Mesendoderm (in vitro differentiated cells): ENCODE data around the gene FXR2.

Source experiments
- DNase-seq: peaks from one replicate; pipeline ENCODE4 v3.0.0; 2013
- H2AK5ac ChIP-seq: 2 replicates; pipeline ENCODE4 v1.6.1; 2013; ENCODE audit warnings: low read length, inconsistent platforms
- H2BK120ac ChIP-seq: 2 replicates; pipeline ENCODE4 v1.6.1; 2013; ENCODE audit warnings: low read depth, mild to moderate bottlenecking, low read length, moderate library complexity, mixed read lengths
- H2BK15ac ChIP-seq: replicated peaks from 2 replicates; pipeline ENCODE4 v1.6.1; 2013; ENCODE audit warnings: low read depth, mild to moderate bottlenecking, moderate library complexity
- H2BK5ac ChIP-seq: 2 replicates; pipeline ENCODE4 v1.6.1; 2013; ENCODE audit warnings: low read length, inconsistent platforms
- H3K18ac ChIP-seq: 2 replicates; pipeline ENCODE4 v1.6.1; 2013; ENCODE audit warnings: mild to moderate bottlenecking, low read length, mixed read lengths
- H3K23ac ChIP-seq: one replicate; pipeline ENCODE4 v1.6.1; 2013; ENCODE audit warnings: low read length
- H3K27ac ChIP-seq: 2 replicates; pipeline ENCODE4 v1.5.1; 2013; ENCODE audit warnings: low read depth, mild to moderate bottlenecking, inconsistent platforms, low read length, moderate library complexity
- H3K27me3 ChIP-seq: 2 replicates; pipeline ENCODE4 v1.6.1; 2013; ENCODE audit warnings: low read length, control low read depth, mild to moderate bottlenecking, inconsistent platforms; ENCODE audit not compliant: insufficient read depth, poor library complexity
- H3K36me3 ChIP-seq: 2 replicates; pipeline ENCODE4 v1.6.1; 2013; ENCODE audit warnings: low read length, inconsistent platforms; ENCODE audit not compliant: control insufficient read depth, insufficient read depth
- H3K4ac ChIP-seq: one replicate; pipeline ENCODE4 v1.6.1; 2013; ENCODE audit warnings: low read depth, mild to moderate bottlenecking, low read length, moderate library complexity
- H3K4me1 ChIP-seq: 2 replicates; pipeline ENCODE4 v1.6.1; 2013; ENCODE audit warnings: low read depth, low read length, inconsistent platforms; ENCODE audit not compliant: control insufficient read depth
- H3K4me2 ChIP-seq: 2 replicates; pipeline ENCODE4 v1.6.1; 2013; ENCODE audit warnings: low read length
- H3K4me3 ChIP-seq: 2 replicates; pipeline ENCODE4 v1.5.1; 2013; ENCODE audit warnings: mild to moderate bottlenecking, low read length
- H3K56ac ChIP-seq: one replicate; pipeline ENCODE4 v1.6.1; 2013; ENCODE audit warnings: low read length
- H3K79me1 ChIP-seq: 2 replicates; pipeline ENCODE4 v1.6.1; 2013; ENCODE audit warnings: low read length, inconsistent platforms
- H3K79me2 ChIP-seq: 2 replicates; pipeline ENCODE4 v1.6.1; 2013; ENCODE audit warnings: mild to moderate bottlenecking, low read length; ENCODE audit not compliant: control insufficient read depth, insufficient read depth
- H3K9ac ChIP-seq: 2 replicates; pipeline ENCODE4 v1.6.1; 2013; ENCODE audit warnings: low read length, inconsistent platforms
- H4K5ac ChIP-seq: one replicate; pipeline ENCODE4 v1.6.1; 2013; ENCODE audit warnings: low read length
- H4K8ac ChIP-seq: one replicate; pipeline ENCODE4 v1.6.1; 2013; ENCODE audit warnings: low read depth, mild to moderate bottlenecking, control low read depth, low read length, moderate library complexity
- WGBS: extraction: QIAGEN DNeasy Blood & Tissue Kit; methylation state at CpG from one replicate; pipeline ENCODE4 v1.1.7; 2013; ENCODE audit warnings: low lambda C conversion rate, missing lambda C conversion rate; ENCODE audit not compliant: insufficient coverage; ENCODE audit errors: extremely low coverage; 5-methylcytosine and 5-hydroxymethylcytosine counted together

FXR2 gene

GRCh38 chr17:7593296-7593695 is 21.4 kb downstream of the FXR2 start:
- Histone ChIP-seq H3K27me3 (no peaks in the 10 kb centered on the region), H3K4ac (no peak overlapping the region), H3K9ac (no peak overlapping the region), H3K18ac (no peak overlapping the region), H2BK15ac (no peak overlapping the region), H2BK5ac (no peak overlapping the region), H3K4me2 (no peak overlapping the region), H4K8ac (no peak overlapping the region), H4K5ac (no peak overlapping the region), H2BK120ac (no peak overlapping the region), H3K36me3 (peaks cover 4% of the 10 kb centered on the region), H3K4me1 (peaks cover 3% of the 10 kb centered on the region), H3K79me1 (no peaks in the 10 kb centered on the region), H3K23ac (no peak overlapping the region), H3K27ac (no peak overlapping the region), H3K56ac (no peak overlapping the region), H3K79me2 (peaks cover 1% of the 10 kb centered on the region), H3K4me3 (no peak overlapping the region), H2AK5ac (no peak overlapping the region)
- no CpG with 5 or more reads among the region's 12 CpGs for WGBS
- no peak for DNase-seq

- Histone ChIP-seq H3K4me3 (no peak overlapping the region), H3K36me3 (peaks cover 4% of the 10 kb centered on the region)
Observed at GRCh38 chr17:7592422-7593021, 22.2 kb downstream of the FXR2 start.

GRCh38 chr17:7591596-7591995 is 23.1 kb downstream of the FXR2 start:
- H3K23ac ChIP-seq, result no peak overlapping the region
- no peak overlapping the region for H3K9ac ChIP-seq
- H4K5ac ChIP-seq, result no peak overlapping the region
- peak overlapping the region; percentile 89 for H3K27ac ChIP-seq
- H3K79me1 ChIP-seq, result no peaks in the 10 kb centered on the region
- no peak overlapping the region for H2BK15ac ChIP-seq
- peaks cover 4% of the 10 kb centered on the region for H3K36me3 ChIP-seq
- H2BK5ac ChIP-seq, result no peak overlapping the region
- H3K18ac ChIP-seq, result no peak overlapping the region
- H3K56ac ChIP-seq, result no peak overlapping the region
- no peak overlapping the region for H2AK5ac ChIP-seq
- H4K8ac ChIP-seq, result no peak overlapping the region
- no peak overlapping the region for H3K4me3 ChIP-seq
- H3K27me3 ChIP-seq, result no peaks in the 10 kb centered on the region
- no CpG with 5 or more reads among the region's 5 CpGs for WGBS
- H3K4me2 ChIP-seq, result no peak overlapping the region
- H3K4ac ChIP-seq, result no peak overlapping the region
- H2BK120ac ChIP-seq, result no peak overlapping the region
- peaks cover 3% of the 10 kb centered on the region for H3K4me1 ChIP-seq
- peaks cover 1% of the 10 kb centered on the region for H3K79me2 ChIP-seq
- DNase-seq, result no peak

More at GRCh38 chr17:7592422-7593021, 22.2 kb downstream of the FXR2 start:
- H2BK15ac ChIP-seq, result no peak overlapping the region
- no CpG with 5 or more reads among the region's 23 CpGs for WGBS
- H3K9ac ChIP-seq, result no peak overlapping the region
- no peak overlapping the region for H3K4me2 ChIP-seq
- no peak overlapping the region for H4K8ac ChIP-seq
- H3K79me2 ChIP-seq, result peaks cover 1% of the 10 kb centered on the region
- no peaks in the 10 kb centered on the region for H3K79me1 ChIP-seq
- no peak overlapping the region for H3K23ac ChIP-seq
- no peak overlapping the region for H2BK5ac ChIP-seq
- H2BK120ac ChIP-seq, result no peak overlapping the region
- no peak for DNase-seq
- no peak overlapping the region for H4K5ac ChIP-seq
- H3K27me3 ChIP-seq, result no peaks in the 10 kb centered on the region
- H3K4ac ChIP-seq, result no peak overlapping the region
- no peak overlapping the region for H3K18ac ChIP-seq
- H3K27ac ChIP-seq, result no peak overlapping the region
- peaks cover 3% of the 10 kb centered on the region for H3K4me1 ChIP-seq
- no peak overlapping the region for H2AK5ac ChIP-seq
- no peak overlapping the region for H3K56ac ChIP-seq

- Histone ChIP-seq H2BK15ac (no peak overlapping the region), H4K8ac (no peak overlapping the region), H3K27me3 (no peaks in the 10 kb centered on the region), H3K4me1 (peaks cover 3% of the 10 kb centered on the region), H3K56ac (no peak overlapping the region), H3K27ac (peak overlapping the region; percentile 89), H3K4me3 (no peak overlapping the region), H3K23ac (no peak overlapping the region), H3K79me1 (no peaks in the 10 kb centered on the region), H4K5ac (no peak overlapping the region), H3K79me2 (peaks cover 1% of the 10 kb centered on the region), H3K4ac (peak overlapping the region; percentile 56), H3K36me3 (peaks cover 4% of the 10 kb centered on the region), H2AK5ac (no peak overlapping the region), H2BK5ac (no peak overlapping the region), H3K9ac (no peak overlapping the region), H2BK120ac (no peak overlapping the region), H3K4me2 (no peak overlapping the region), H3K18ac (peak overlapping the region; percentile 42)
- no CpG with 5 or more reads among the region's 4 CpGs for WGBS
- peak; percentile 96 for DNase-seq
Observed at GRCh38 chr17:7590743-7591142, 24.0 kb downstream of the FXR2 start.

- peak within 1 kb of the TSS; percentile 89 for H3K23ac ChIP-seq
- H3K4me2 ChIP-seq, result peak within 1 kb of the TSS; percentile 97
- WGBS, result no CpG with 5 or more reads among the region's 24 CpGs
- peak within 1 kb of the TSS; percentile 93 for H3K9ac ChIP-seq
- no peak within 1 kb of the TSS for H2BK120ac ChIP-seq
- H3K27me3 ChIP-seq, result no peaks in the 10 kb centered on the region
- no peak within 1 kb of the TSS for H2BK15ac ChIP-seq
- H3K79me1 ChIP-seq, result no peaks in the 10 kb centered on the region
- peaks cover 3% of the 10 kb centered on the region for H3K36me3 ChIP-seq
- peak within 1 kb of the TSS; percentile 60 for H3K4me3 ChIP-seq
- H4K8ac ChIP-seq, result no peak within 1 kb of the TSS
- H4K5ac ChIP-seq, result peak within 1 kb of the TSS; percentile 56
- H3K4ac ChIP-seq, result peak within 1 kb of the TSS; percentile 56
- peak within 1 kb of the TSS; percentile 93 for H3K56ac ChIP-seq
- H3K18ac ChIP-seq, result peak within 1 kb of the TSS; percentile 78
- H2AK5ac ChIP-seq, result peak within 1 kb of the TSS; percentile 45
- H3K27ac ChIP-seq, result peak within 1 kb of the TSS; percentile 89
- DNase-seq, result peak; percentile 89
- peaks cover 3% of the 10 kb centered on the region for H3K4me1 ChIP-seq
- H2BK5ac ChIP-seq, result no peak within 1 kb of the TSS
- H3K79me2 ChIP-seq, result peaks cover 1% of the 10 kb centered on the region
Observed at GRCh38 chr17:7589891-7590691, 24.6 kb downstream of the FXR2 start, which contains the start of gene SOX15. TSS of gene SOX15 (minus strand) at chr17:7590094. CDS start at chr17:7589676, 418 bp downstream.
